GM18873 (cell line): Measurements from ENCODE around the gene KLHL34.

Source experiments
- ATAC-seq: cut with Tn5 transposase; IDR thresholded peaks from one replicate; pipeline ENCODE4 v1.9.1; 2021; ENCODE audit warnings: mild to moderate bottlenecking, moderate library complexity, moderate number of reproducible peaks; ENCODE audit not compliant: unreplicated experiment, low FRiP score

KLHL34 gene

GRCh38 chrX:21658152-21658737 lies at the start of gene KLHL34:
TSS of gene KLHL34 (minus strand) at chrX:21658330. CDS start at chrX:21657788, 542 bp downstream.
- no peak for ATAC-seq

- ATAC-seq, result no peak
These were observed 47.1 kb upstream of the KLHL34 start for GRCh38 chrX:21705225-21705624.

- no peak for ATAC-seq
These were observed 44.6 kb upstream of the KLHL34 start for GRCh38 chrX:21702725-21703124.

- ATAC-seq, result no peak
These were observed 42.8 kb upstream of the KLHL34 start for GRCh38 chrX:21700967-21701366.

- no peak for ATAC-seq
These were observed 42.1 kb upstream of the KLHL34 start for GRCh38 chrX:21700275-21700674.

- no peak for ATAC-seq
These were observed 41.0 kb upstream of the KLHL34 start for GRCh38 chrX:21699136-21699535.

- ATAC-seq, result no peak
These were observed 40.1 kb upstream of the KLHL34 start for GRCh38 chrX:21698272-21698671.

GRCh38 chrX:21691512-21692018 lies 33.4 kb upstream of the KLHL34 start:
- no peak for ATAC-seq

GRCh38 chrX:21683941-21684340 lies 25.8 kb upstream of the KLHL34 start:
- ATAC-seq, result no peak

- no peak for ATAC-seq
These were observed 20.0 kb upstream of the KLHL34 start for GRCh38 chrX:21678048-21678612.

GRCh38 chrX:21675931-21676330 lies 17.8 kb upstream of the KLHL34 start:
- ATAC-seq, result no peak

- ATAC-seq, result no peak
These were observed 16.5 kb upstream of the KLHL34 start for GRCh38 chrX:21674430-21675186.

- no peak for ATAC-seq
These were observed 8.5 kb upstream of the KLHL34 start for GRCh38 chrX:21666679-21667078.

GRCh38 chrX:21666252-21666651 lies 8.1 kb upstream of the KLHL34 start:
- ATAC-seq, result no peak

- ATAC-seq, result no peak
These were observed 4.6 kb upstream of the KLHL34 start for GRCh38 chrX:21662761-21663160.

- ATAC-seq, result no peak
These were observed 3.2 kb upstream of the KLHL34 start for GRCh38 chrX:21661316-21661715.

- ATAC-seq, result no peak
These were observed 2.0 kb upstream of the KLHL34 start for GRCh38 chrX:21660156-21660555.

GRCh38 chrX:21659320-21659719 lies 1.2 kb upstream of the KLHL34 start:
- ATAC-seq, result no peak

- ATAC-seq, result no peak
These were observed 616 bp upstream of the KLHL34 start for GRCh38 chrX:21658746-21659145.

GRCh38 chrX:21657318-21658151 lies 595 bp downstream of the KLHL34 start:
- no peak for ATAC-seq
